K562 treated with DMSO at 1 percent for 48 hours (cell line): ENCODE data around the gene STAT6. TPM values are rescaled to one million over a fixed set of nuclear protein-coding genes. Genes with fewer than 3 reads are reported as not detected.

Experiments used
- total RNA-seq: library from RNA; unstranded; fragments of 300-600 nt; gene quantifications from 2 replicates; pipeline ENCODE4 v1.2.3, GENCODE V29; 2022; ENCODE audit warnings: low replicate concordance; ENCODE audit errors: extremely low read depth

STAT6 gene
- not detected in 2 replicates for total RNA-seq

GRCh38 chr12:57111031-57111734, at the start of gene STAT6:
TSS of gene STAT6 (minus strand) at chr12:57111362. CDS start at chr12:57108278, 3,084 bp downstream.

GRCh38 chr12:57146961-57147944, 36.1 kb upstream of the STAT6 start, which contains the start of gene LRP1-AS:
TSS of gene LRP1-AS (minus strand) at chr12:57147619.

GRCh38 chr12:57127726-57128518, 16.8 kb upstream of the STAT6 start, which contains the start of gene LRP1:
TSS of gene LRP1 (plus strand) at chr12:57128483. CDS start at chr12:57128965, 482 bp downstream.

GRCh38 chr12:57088354-57089270, 22.6 kb downstream of the STAT6 start, which contains the start of gene NAB2:
TSS of gene NAB2 (plus strand) at chr12:57089114. CDS start at chr12:57089272, 158 bp downstream.

GRCh38 chr12:57078519-57079404, 32.4 kb downstream of the STAT6 start, which contains the start of gene NEMP1:
TSS of gene NEMP1 (minus strand) at chr12:57078791. CDS start at chr12:57078745, 46 bp downstream.

GRCh38 chr12:57049890-57050289, 61.3 kb downstream of the STAT6 start, which contains the start of gene MYO1A:
TSS of gene MYO1A (minus strand) at chr12:57050129. CDS start at chr12:57048323, 1,806 bp downstream.

Other genes with a start within 250 kb of the STAT6 start
- gene SDR9C7, start 177.0 kb downstream of the STAT6 start, total RNA-seq = not detected in 2 replicates
- not detected in 2 replicates for gene RDH16, start 153.8 kb downstream of the STAT6 start, total RNA-seq
- gene ZBTB39, start 104.8 kb downstream of the STAT6 start, total RNA-seq = not detected in 2 replicates
- not detected in 2 replicates for gene TAC3, start 94.8 kb downstream of the STAT6 start, total RNA-seq
- not detected in 2 replicates for gene MYO1A, start 61.2 kb downstream of the STAT6 start, total RNA-seq
- gene NEMP1, start 32.6 kb downstream of the STAT6 start, total RNA-seq = not detected in 2 replicates
- gene NAB2, start 22.2 kb downstream of the STAT6 start, total RNA-seq = not detected in 2 replicates
- not detected in 2 replicates for gene LRP1, start 17.1 kb upstream of the STAT6 start, total RNA-seq
- gene LRP1-AS, start 36.3 kb upstream of the STAT6 start, total RNA-seq = not detected in 2 replicates
- not detected in 2 replicates for gene NXPH4, start 105.4 kb upstream of the STAT6 start, total RNA-seq
- gene SHMT2, start 118.3 kb upstream of the STAT6 start, total RNA-seq = not detected in 2 replicates
- not detected in 2 replicates for gene STAC3, start 139.8 kb upstream of the STAT6 start, total RNA-seq